ENCODE results near the gene PSMD13. TPM values are rescaled to one million over a fixed set of nuclear protein-coding genes. Genes with fewer than 3 reads are reported as not detected.

The PSMD13 gene
- total RNA-seq, 1 experiment from 2014 or later = 179 TPM

- Histone ChIP-seq H3K4me2 (ENCODE audit: low read length) (no peak overlapping the region), H3K79me2 (ENCODE audit: insufficient read depth, low read length) (peaks cover 51% of the 10 kb centered on the region), H3K9me3 (ENCODE audit: control insufficient read depth in 1 of 2, insufficient read depth in 1 of 2, low read depth in 1 of 2, low read length in 2 of 2) (no peaks in the 10 kb centered on the region), H3K4me3 (replicated peaks in 1 of 2; ENCODE audit: low read depth in 1 of 2, low read length in 2 of 2) (no peak overlapping the region), H3K27ac (ENCODE audit: low read depth, low read length) (no peak overlapping the region), H4K20me1 (ENCODE audit: insufficient read depth) (no peaks in the 10 kb centered on the region), H3K9me2 (ENCODE audit: insufficient read depth) (no peaks in the 10 kb centered on the region), H3K36me3 (ENCODE audit: control insufficient read depth in 1 of 2, insufficient read depth in 2 of 2, low read length in 2 of 2) (peaks cover 39 to 45% of the 10 kb centered on the region in 2 experiments), H2AFZ (ENCODE audit: low read depth, low read length, poor library complexity, severe bottlenecking) (no peak overlapping the region), H3K27me3 (ENCODE audit: insufficient read depth, low read length) (no peaks in the 10 kb centered on the region), H3K9ac (ENCODE audit: low read length) (no peak overlapping the region), H3K4me1 (ENCODE audit: control insufficient read depth in 1 of 2, insufficient read depth in 2 of 2, low read length in 2 of 2) (peaks cover 9 to 15% of the 10 kb centered on the region in 2 experiments)
- intact Hi-C loops (cut with micrococcal nuclease) = no loop called here
- RAD21 ChIA-PET (ENCODE audit: low non-redundant PET in 1 of 2, low total read pairs in 2 of 2, uncharacterized antibody in 2 of 2, unreplicated experiment in 2 of 2) = no interaction called here
- no peak for TF ChIP-seq CTCF (IDR thresholded peaks at IDR 0.05 in 2 of 3, conservative IDR thresholded peaks at IDR 0.05 in 1 of 3; ENCODE audit: borderline replicate concordance in 1 of 3, insufficient read depth in 1 of 3, low read depth in 2 of 3, low read length in 2 of 3)
- TF ChIP-seq SRF (IDR thresholded peaks at IDR 0.05; ENCODE audit: low read depth) = no peak
- TF ChIP-seq ZNF274 (IDR thresholded peaks at IDR 0.05; ENCODE audit: low read depth, low read length) = no peak
- TF ChIP-seq MAX (IDR thresholded peaks at IDR 0.05) = no peak
- TF ChIP-seq ZBTB33 (IDR thresholded peaks at IDR 0.05; ENCODE audit: extremely low read depth, insufficient replicate concordance, low read length) = no peak
- TF ChIP-seq ELF1 (IDR thresholded peaks at IDR 0.05; ENCODE audit: borderline replicate concordance, low read depth) = no peak
- no peak for TF ChIP-seq SIN3A (IDR thresholded peaks at IDR 0.05; ENCODE audit: low read depth)
- no peak for TF ChIP-seq YY1 (IDR thresholded peaks at IDR 0.05; ENCODE audit: extremely low read depth, insufficient replicate concordance, low read depth, low read length)
- no peak for TF ChIP-seq POLR2AphosphoS5 (IDR thresholded peaks at IDR 0.05; ENCODE audit: low read depth, low read length)
- TF ChIP-seq TCF7L2 (IDR thresholded peaks at IDR 0.05; ENCODE audit: borderline replicate concordance, extremely low read depth, insufficient read depth, insufficient read length) = no peak
- no peak for TF ChIP-seq EZH2phosphoT487 (IDR thresholded peaks at IDR 0.05; ENCODE audit: borderline replicate concordance)
- no peak for TF ChIP-seq EZH2 (IDR thresholded peaks at IDR 0.05)
- TF ChIP-seq FOSL1 (IDR thresholded peaks at IDR 0.05; ENCODE audit: low read depth) = no peak
- TF ChIP-seq JUND (IDR thresholded peaks at IDR 0.05) = no peak
- no peak for TF ChIP-seq REST (IDR thresholded peaks at IDR 0.05; ENCODE audit: low read depth)
- TF ChIP-seq ZFX (IDR thresholded peaks at IDR 0.05) = no peak
- no peak for TF ChIP-seq EGR1 (IDR thresholded peaks at IDR 0.05; ENCODE audit: low read depth)
- TF ChIP-seq RAD21 (IDR thresholded peaks at IDR 0.05; ENCODE audit: low read depth) = no peak
- TF ChIP-seq ATF3 (IDR thresholded peaks at IDR 0.05) = no peak
- no peak for TF ChIP-seq POLR2A (IDR thresholded peaks at IDR 0.05; ENCODE audit: borderline replicate concordance, extremely low read depth, insufficient read depth, insufficient read length)
- BruUV-seq (replicated peaks) = no TSS peak
- DNase-seq (ENCODE audit: low read depth, low spot score) = no peak
- POLR2A ChIA-PET = interaction anchor here (1.0 kb wide), 1 partner anchor 19 kb away, joined by 3 read pairs; no protein-coding TSS in a partner anchor
- ATAC-seq = no peak
- CTCF ChIA-PET = no interaction called here
These were observed 25.5 kb upstream of the PSMD13 start for GRCh38 chr11:211295-211694.

All from HCT116 (cell line).